ENCODE results near the gene ZNF789.
"Not testable (repeated sequence)": the region's sequence is repeated elsewhere in the genome, so short reads cannot be mapped to it uniquely, and the experiment has no call there.

The ZNF789 gene

GRCh38 chr7:99472561-99473314, at the start of gene ZNF789:
ZNF789 (plus strand) TSS chr7:99472890; CDS start chr7:99476457, 3,567 bp downstream.
- peak; percentile 92 for DNase-seq

- DNase-seq: no peak
These were observed 47.6 kb upstream of the ZNF789 start for GRCh38 chr7:99424932-99425730.

GRCh38 chr7:99428972-99429566, 43.6 kb upstream of the ZNF789 start:
- DNase-seq: no peak

GRCh38 chr7:99429756-99430155, 42.9 kb upstream of the ZNF789 start:
- DNase-seq: no peak

- DNase-seq: not testable (repeated sequence)
These were observed 40.7 kb upstream of the ZNF789 start for GRCh38 chr7:99431756-99432540.

- DNase-seq: no peak
These were observed 39.5 kb upstream of the ZNF789 start for GRCh38 chr7:99433158-99433557.

- DNase-seq: no peak
These were observed 34.6 kb upstream of the ZNF789 start for GRCh38 chr7:99437946-99438572.

- peak; percentile 87 for DNase-seq
These were observed 33.9 kb upstream of the ZNF789 start, which contains the start of the genes CPSF4 and PTCD1 for GRCh38 chr7:99438573-99439480. CPSF4 (plus strand) TSS chr7:99438943; CDS start chr7:99439083, 140 bp downstream. PTCD1 (minus strand) TSS chr7:99438798; CDS start chr7:99435242, 3,556 bp downstream.

GRCh38 chr7:99440195-99440594, 32.5 kb upstream of the ZNF789 start:
- DNase-seq: no peak

- DNase-seq: no peak
These were observed 26.6 kb upstream of the ZNF789 start for GRCh38 chr7:99446096-99446495.

- DNase-seq: no peak
These were observed 24.7 kb upstream of the ZNF789 start for GRCh38 chr7:99447943-99448342.

- DNase-seq: no peak
These were observed 23.8 kb upstream of the ZNF789 start for GRCh38 chr7:99448855-99449254.

GRCh38 chr7:99449326-99449725, 23.4 kb upstream of the ZNF789 start:
- DNase-seq: peak; percentile 20

- no peak for DNase-seq
These were observed 20.8 kb upstream of the ZNF789 start for GRCh38 chr7:99451936-99452335.

- DNase-seq: no peak
These were observed 20.1 kb upstream of the ZNF789 start for GRCh38 chr7:99452541-99452940.

GRCh38 chr7:99453105-99453504, 19.6 kb upstream of the ZNF789 start:
- DNase-seq: no peak

GRCh38 chr7:99455874-99456273, 16.8 kb upstream of the ZNF789 start:
- DNase-seq: no peak

GRCh38 chr7:99456288-99456687, 16.4 kb upstream of the ZNF789 start:
- DNase-seq: no peak

GRCh38 chr7:99457050-99457649, 15.5 kb upstream of the ZNF789 start:
- DNase-seq: no peak

- DNase-seq: no peak
These were observed 14.8 kb upstream of the ZNF789 start for GRCh38 chr7:99457650-99458493.

Data from DMS79 treated with DMSO at 0.1 percent for 48 hours (cell line).